Tracheal epithelial cell (primary cell): ENCODE results near the gene CELA1. TPM values are rescaled to one million over a fixed set of nuclear protein-coding genes. Genes with fewer than 3 reads are reported as not detected.

Experiments used
- total RNA-seq: library from RNA; depleted of rRNA; stranded (reverse); fragments of >200 nt; gene quantifications from 2 replicates; pipeline ENCODE4 v1.2.1, GENCODE V29; 2014

Gene CELA1
- not detected in 2 replicates for total RNA-seq

DNA sequence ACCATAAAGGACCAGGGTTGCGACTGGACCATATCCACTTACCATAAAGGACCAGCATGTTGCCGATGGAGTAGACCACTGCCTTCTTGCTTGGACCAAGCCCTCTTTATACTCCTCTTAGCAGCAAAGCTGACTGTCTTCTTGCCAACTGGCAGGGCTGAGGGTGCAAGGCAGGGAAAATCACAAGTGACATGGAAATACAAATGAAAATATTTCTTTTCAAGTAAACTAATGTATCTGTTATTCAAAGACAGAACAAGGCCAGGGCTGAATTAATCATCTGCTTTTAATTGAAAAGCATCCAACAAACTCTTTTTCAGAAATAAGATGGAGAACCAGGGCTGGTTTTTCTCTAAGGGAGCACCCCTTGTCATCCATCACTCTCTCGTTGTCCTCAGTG is at the start of gene CELA1:
Gene CELA1, minus strand, starts transcription at position 99 of the 400 bp plus-strand sequence. Its CDS starts 41 bp downstream, at position 58.

DNA sequence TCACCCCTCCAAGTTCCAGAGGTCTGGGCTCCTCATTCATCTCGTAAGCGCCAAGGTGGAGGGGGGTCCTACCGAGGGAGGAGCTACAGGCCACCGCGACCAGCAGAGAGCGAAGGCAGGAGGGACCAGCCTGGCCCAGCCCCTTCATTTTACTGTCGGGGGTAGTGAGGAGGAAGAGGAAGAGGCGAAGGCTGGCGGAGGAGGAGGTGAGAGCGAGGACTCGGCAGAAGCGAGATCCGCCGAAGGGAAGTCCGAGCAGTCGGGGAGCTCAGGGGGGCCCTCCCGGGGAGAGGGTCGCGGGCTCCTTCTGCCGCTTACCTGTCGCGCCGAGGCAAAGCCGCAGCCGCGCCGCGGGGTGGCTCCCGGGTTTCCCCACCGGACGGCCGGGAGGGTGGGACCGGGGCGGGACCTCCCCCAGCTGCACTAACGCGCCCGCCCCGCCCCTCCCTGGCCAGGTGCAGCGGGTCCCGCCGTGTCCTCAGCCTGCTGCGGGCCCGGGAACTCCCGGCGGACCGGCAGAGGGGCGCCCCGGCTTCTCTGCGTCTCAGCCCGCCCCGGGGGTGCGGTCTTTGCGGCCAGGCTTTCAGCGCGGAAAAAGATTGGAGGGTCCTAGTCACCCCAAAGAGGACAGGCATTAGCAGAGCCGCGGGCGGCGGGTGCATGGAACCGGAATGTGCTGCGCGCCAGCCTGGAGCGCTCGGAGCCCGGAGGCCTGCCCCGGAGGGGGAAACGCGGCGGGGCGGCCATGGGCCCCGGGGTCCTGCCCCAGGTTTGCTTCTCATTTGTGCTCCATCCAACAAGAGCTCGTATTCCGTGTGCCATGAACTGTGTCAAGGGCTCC is 45.0 kb upstream of the CELA1 start, which contains the start of gene GALNT6:
Gene GALNT6, minus strand, starts transcription at position 124 of the 841 bp plus-strand sequence. CDS start 11,625 bp downstream, outside the sequence.

GRCh38 chr12:51323966-51324895 is 22.2 kb downstream of the CELA1 start, which contains the start of gene BIN2:
TSS of gene BIN2 (minus strand) at chr12:51324174. CDS start at chr12:51324102, 72 bp downstream.

Other genes starting within 250 kb of the CELA1 start
- gene TFCP2, start 173.5 kb downstream of the CELA1 start, total RNA-seq = 6.7 and 7.9 TPM in 2 replicates
- gene POU6F1, start 128.6 kb downstream of the CELA1 start, total RNA-seq = 0.64 and 0.96 TPM in 2 replicates
- 75.7 and 88.0 TPM in 2 replicates for gene DAZAP2, start 107.9 kb downstream of the CELA1 start, total RNA-seq
- gene SMAGP, start 76.3 kb downstream of the CELA1 start, total RNA-seq = 11.7 and 16.9 TPM in 2 replicates
- not detected in 2 replicates for gene BIN2, start 22.5 kb downstream of the CELA1 start, total RNA-seq
- gene GALNT6, start 44.7 kb upstream of the CELA1 start, total RNA-seq = 23.7 and 61.9 TPM in 2 replicates
- 0.43 and 0.48 TPM in 2 replicates for gene SLC4A8, start 78.2 kb upstream of the CELA1 start, total RNA-seq
- 0.48 and 0.64 TPM in 2 replicates for gene SCN8A, start 244.6 kb upstream of the CELA1 start, total RNA-seq